K562 (cell line): ENCODE results near the gene IGSF10. TPM values are rescaled to one million over a fixed set of nuclear protein-coding genes. Genes with fewer than 3 reads are reported as not detected.
A peak's percentile ranks its signal among the peaks of the same experiment; 100 is the strongest.

Source experiments
- HDAC2 ChIP-seq: fragments of 450-650 bp; IDR thresholded peaks from 2 replicates; pipeline ENCODE4 v1.6.1; 2016; ENCODE audit warnings: mild to moderate bottlenecking
- HDAC3 ChIP-seq: fragments of 450-650 bp; IDR thresholded peaks from 2 replicates; pipeline ENCODE4 v1.6.1; 2018; ENCODE audit warnings: borderline replicate concordance, mild to moderate bottlenecking, moderate library complexity; ENCODE audit not compliant: partially characterized antibody
- MIER1 ChIP-seq: fragments of 450-650 bp; IDR thresholded peaks from 2 replicates; pipeline ENCODE4 v1.6.1; 2016; ENCODE audit warnings: antibody characterized with exemption, mild to moderate bottlenecking, low read depth
- NCOR1 ChIP-seq: fragments of 450-650 bp; IDR thresholded peaks from 2 replicates; pipeline ENCODE4 v1.6.1; 2016; ENCODE audit warnings: mild to moderate bottlenecking, moderate library complexity
- NFIC ChIP-seq: fragments of 450-650 bp; IDR thresholded peaks from 2 replicates; pipeline ENCODE4 v1.6.1; 2017; ENCODE audit warnings: mild to moderate bottlenecking, inconsistent platforms
- POLR2AphosphoS5 ChIP-seq: IDR thresholded peaks from 2 replicates; pipeline ENCODE4 v1.6.1; 2011; ENCODE audit warnings: mild to moderate bottlenecking, low read depth, low read length, moderate library complexity; ENCODE audit not compliant: control insufficient read depth, insufficient read depth
- ZBTB34 ChIP-seq: fragments of 250-450 bp; sonication (Bioruptor Pico); IDR thresholded peaks from 2 replicates; pipeline ENCODE4 v1.8.0; 2021; ENCODE audit warnings: mild to moderate bottlenecking, moderate library complexity
- ZMIZ1 ChIP-seq, 2 experiments: fragments of 150-350 bp in 1 of 2; IDR thresholded peaks; 2 replicates each; pipeline ENCODE4 v1.6.1; 2012 to 2016; ENCODE audit warnings: low read depth in 2 of 2, low read length in 2 of 2, mild to moderate bottlenecking in 1 of 2, moderate library complexity in 1 of 2
- polyA plus RNA-seq, 8 experiments: library from polyadenylated mRNA; depleted of rRNA in 4 of 8; stranded (reverse) in 5 of 8; unstranded in 3 of 8; fragments of >200 nt; fragmentation: Nextera tagmentation in 2 of 8; fragmentation: Illumina TruSeq in 1 of 8; extraction: Ambion mirVana in 2 of 8; extraction: Trizol in 1 of 8; gene quantifications; 2 replicates each; pipeline versions ENCODE4 v1.2.1 to v1.2.3, GENCODE V29; 2011 to 2014; ENCODE audit warnings: inconsistent platforms in 1 of 8, missing spikeins in 1 of 8
- total RNA-seq, 7 experiments: library from RNA; depleted of rRNA in 6 of 7; stranded (reverse); fragments of >200 nt in 6 of 7; fragmentation: Illumina TruSeq in 2 of 7; extraction: Trizol in 2 of 7; gene quantifications; 2 replicates each; pipeline versions ENCODE4 v1.2.1 to v1.2.3, GENCODE V29; 2011 to 2021; ENCODE audit warnings: low replicate concordance in 1 of 7

The IGSF10 gene
- total and polyA plus RNA-seq, 9 of the 15 experiments (the other 6 are each of a cell fraction or from before 2014, with no cell fraction given): 0.11 to 1.2 (median 0.40) TPM

GRCh38 chr3:151504606-151505005 lies 43.7 kb upstream of the IGSF10 start (continued):
- TF ChIP-seq NCOR1 (peak; percentile 93), ZMIZ1 (IDR thresholded peaks at IDR 0.05; ENCODE audit: low read depth in 2 of 2, low read length in 2 of 2) (peak in 1 of 2 experiments; percentile 61; a peak in 2 of 4 replicates), POLR2AphosphoS5 (peak; percentile 79), ZBTB34 (CRISPR knock-in tag) (peak; percentile 81), HDAC2 (peak; percentile 80; the same call in 1 of the 2 replicates), HDAC3 (peak; percentile 85), MIER1 (no peak), NFIC (peak; percentile 82)
